ENCODE data around the gene RPS17.

RPS17 gene

GRCh38 chr15:82548700-82549099 lies 8.4 kb upstream of the RPS17 start:
- DNase-seq (ENCODE audit: low read depth), result no peak
- no peak overlapping the region for H3K4me3 ChIP-seq (ENCODE audit: low read length)
- TF ChIP-seq CTCF (conservative IDR thresholded peaks at IDR 0.05; ENCODE audit: low read depth, low read length), result no peak

- no peak overlapping the region for H3K4me3 ChIP-seq (ENCODE audit: low read length)
- no peak for DNase-seq (ENCODE audit: low read depth)
- TF ChIP-seq CTCF (conservative IDR thresholded peaks at IDR 0.05; ENCODE audit: low read depth, low read length), result no peak
Measured at GRCh38 chr15:82545478-82545877, 5.2 kb upstream of the RPS17 start.

GRCh38 chr15:82545002-82545401 lies 4.7 kb upstream of the RPS17 start:
- DNase-seq (ENCODE audit: low read depth), result no peak
- TF ChIP-seq CTCF (conservative IDR thresholded peaks at IDR 0.05; ENCODE audit: low read depth, low read length), result no peak
- H3K4me3 ChIP-seq (ENCODE audit: low read length), result no peak overlapping the region

GRCh38 chr15:82544431-82544830 lies 4.2 kb upstream of the RPS17 start:
- no peak for TF ChIP-seq CTCF (conservative IDR thresholded peaks at IDR 0.05; ENCODE audit: low read depth, low read length)

GRCh38 chr15:82543160-82543559 lies 2.9 kb upstream of the RPS17 start:
- DNase-seq (ENCODE audit: low read depth), result no peak

More at GRCh38 chr15:82544431-82544830, 4.2 kb upstream of the RPS17 start:
- no peak for DNase-seq (ENCODE audit: low read depth)
- no peak overlapping the region for H3K4me3 ChIP-seq (ENCODE audit: low read length)

GRCh38 chr15:82540984-82541431 lies 751 bp upstream of the RPS17 start:
- peak; percentile 19 for DNase-seq (ENCODE audit: low read depth)
- no peak for TF ChIP-seq CTCF (conservative IDR thresholded peaks at IDR 0.05; ENCODE audit: low read depth, low read length)
- peak overlapping the region; percentile 100 for H3K4me3 ChIP-seq (ENCODE audit: low read length)

More at GRCh38 chr15:82543160-82543559, 2.9 kb upstream of the RPS17 start:
- TF ChIP-seq CTCF (conservative IDR thresholded peaks at IDR 0.05; ENCODE audit: low read depth, low read length), result no peak
- no peak overlapping the region for H3K4me3 ChIP-seq (ENCODE audit: low read length)

GRCh38 chr15:82539691-82540054 lies 584 bp downstream of the RPS17 start:
- DNase-seq (ENCODE audit: low read depth), result no peak
- peak overlapping the region; percentile 100 for H3K4me3 ChIP-seq (ENCODE audit: low read length)
- TF ChIP-seq CTCF (conservative IDR thresholded peaks at IDR 0.05; ENCODE audit: low read depth, low read length), result no peak
